Stimulated activated naive CD4-positive, alpha-beta T cell (primary cell): ENCODE results near the gene LONP1.

Source experiments
- DNase-seq, 6 experiments: peaks; one replicate each; lab custom pipeline; 2025; lab: John Stamatoyannopoulos, UW

Gene LONP1

GRCh38 chr19:5648464-5648863 is 71.5 kb downstream of the LONP1 start:
- DNase-seq: no peak

- DNase-seq: no peak
Observed at GRCh38 chr19:5646703-5647102, 73.2 kb downstream of the LONP1 start.

GRCh38 chr19:5645409-5645808 is 74.5 kb downstream of the LONP1 start:
- DNase-seq: no peak

- no peak for DNase-seq
Observed at GRCh38 chr19:5644037-5644436, 75.9 kb downstream of the LONP1 start.

GRCh38 chr19:5643060-5643459 is 76.9 kb downstream of the LONP1 start:
- no peak for DNase-seq

GRCh38 chr19:5642204-5642603 is 77.7 kb downstream of the LONP1 start:
- no peak for DNase-seq
